Hematopoietic multipotent progenitor cell treated with erythropoietin and hydrocortisone succinate and interleukin-3 and kit ligand, for 6 days (in vitro differentiated cells): ENCODE measurements around the gene RASGRP1.
A peak's percentile ranks its signal among the peaks of the same experiment; 100 is the strongest.

Source experiments
- DNase-seq: peaks from one replicate; pipeline ENCODE4 v3.0.0-alpha.2; 2015

The RASGRP1 gene

GRCh38 chr15:38499651-38500050 lies 65.0 kb downstream of the RASGRP1 start:
- DNase-seq: no peak

- no peak for DNase-seq
These were observed 68.5 kb downstream of the RASGRP1 start for GRCh38 chr15:38496151-38496550.

GRCh38 chr15:38490242-38490922 lies 74.2 kb downstream of the RASGRP1 start:
- no peak for DNase-seq

GRCh38 chr15:38487378-38487777 lies 77.2 kb downstream of the RASGRP1 start:
- no peak for DNase-seq

GRCh38 chr15:38486936-38487335 lies 77.7 kb downstream of the RASGRP1 start:
- DNase-seq: no peak

GRCh38 chr15:38482572-38482971 lies 82.0 kb downstream of the RASGRP1 start:
- no peak for DNase-seq

GRCh38 chr15:38481761-38482160 lies 82.9 kb downstream of the RASGRP1 start:
- DNase-seq: no peak

GRCh38 chr15:38481113-38481512 lies 83.5 kb downstream of the RASGRP1 start:
- no peak for DNase-seq

GRCh38 chr15:38479756-38480155 lies 84.9 kb downstream of the RASGRP1 start:
- DNase-seq: no peak

- DNase-seq: no peak
These were observed 85.3 kb downstream of the RASGRP1 start for GRCh38 chr15:38479266-38479665.

GRCh38 chr15:38477637-38478036 lies 87.0 kb downstream of the RASGRP1 start:
- DNase-seq: no peak

GRCh38 chr15:38476120-38476519 lies 88.5 kb downstream of the RASGRP1 start:
- DNase-seq: no peak

GRCh38 chr15:38475361-38475760 lies 89.3 kb downstream of the RASGRP1 start:
- DNase-seq: no peak

- peak; percentile 83 for DNase-seq
These were observed 90.4 kb downstream of the RASGRP1 start for GRCh38 chr15:38474155-38474757.

GRCh38 chr15:38471974-38472373 lies 92.6 kb downstream of the RASGRP1 start:
- no peak for DNase-seq

- no peak for DNase-seq
These were observed 93.8 kb downstream of the RASGRP1 start for GRCh38 chr15:38470816-38471215.

- DNase-seq: no peak
These were observed 99.9 kb downstream of the RASGRP1 start for GRCh38 chr15:38464675-38465074.

- DNase-seq: no peak
These were observed 100.7 kb downstream of the RASGRP1 start for GRCh38 chr15:38463893-38464292.

GRCh38 chr15:38461066-38461833 lies 103.4 kb downstream of the RASGRP1 start:
- no peak for DNase-seq

- DNase-seq: no peak
These were observed 104.1 kb downstream of the RASGRP1 start for GRCh38 chr15:38460543-38460942.

- no peak for DNase-seq
These were observed 105.1 kb downstream of the RASGRP1 start for GRCh38 chr15:38459480-38459879.

- no peak for DNase-seq
These were observed 106.0 kb downstream of the RASGRP1 start for GRCh38 chr15:38458646-38459045.

GRCh38 chr15:38455092-38455491 lies 109.5 kb downstream of the RASGRP1 start:
- DNase-seq: peak; percentile 65

- DNase-seq: peak; percentile 28
These were observed 109.9 kb downstream of the RASGRP1 start for GRCh38 chr15:38454696-38455090.
